Neural progenitor cell (in vitro differentiated cells): ENCODE results near the gene EYS. TPM values are rescaled to one million over a fixed set of nuclear protein-coding genes. Genes with fewer than 3 reads are reported as not detected.

Experiments used
- DNase-seq: peaks from one replicate; pipeline ENCODE4 v3.0.0-alpha.2; 2016; ENCODE audit warnings: low spot score
- H2AFZ ChIP-seq: fragments of 200-600 bp; sonication (generic); replicated peaks from 2 replicates; pipeline ENCODE4 v1.6.1; 2016; ENCODE audit warnings: antibody characterized with exemption
- H3F3A ChIP-seq: fragments of 200-600 bp; sonication (generic); 2 replicates; pipeline ENCODE4 v1.6.1; 2016; ENCODE audit warnings: antibody characterized with exemption, low read depth
- H3K27ac ChIP-seq: fragments of 200-600 bp; sonication (generic); 2 replicates; pipeline ENCODE4 v1.5.1; 2016; ENCODE audit warnings: mild to moderate bottlenecking
- H3K27me3 ChIP-seq: fragments of 200-600 bp; sonication (generic); 2 replicates; pipeline ENCODE4 v1.6.1; 2016; ENCODE audit warnings: mild to moderate bottlenecking, moderate library complexity
- H3K36me3 ChIP-seq: fragments of 200-600 bp; sonication (generic); 2 replicates; pipeline ENCODE4 v1.5.1; 2016
- H3K4me1 ChIP-seq: fragments of 200-600 bp; sonication (generic); 2 replicates; pipeline ENCODE4 v1.6.1; 2016; ENCODE audit warnings: mixed run types
- H3K4me2 ChIP-seq: fragments of 200-600 bp; sonication (generic); 2 replicates; pipeline ENCODE4 v1.6.1; 2016
- H3K4me3 ChIP-seq: fragments of 200-600 bp; sonication (generic); 2 replicates; pipeline ENCODE4 v1.5.1; 2016
- H3K79me2 ChIP-seq: fragments of 200-600 bp; sonication (generic); 2 replicates; pipeline ENCODE4 v1.6.1; 2016; ENCODE audit warnings: low read depth
- H3K9ac ChIP-seq: fragments of 200-600 bp; sonication (generic); 2 replicates; pipeline ENCODE4 v1.6.1; 2016
- H3K9me3 ChIP-seq: fragments of 200-600 bp; sonication (generic); 2 replicates; pipeline ENCODE4 v1.5.1; 2016; ENCODE audit warnings: low read depth
- H4K20me1 ChIP-seq: fragments of 200-600 bp; sonication (generic); 2 replicates; pipeline ENCODE4 v1.6.1; 2016; ENCODE audit warnings: low read depth
- H3K27ac Mint-ChIP-seq: 3 replicates; pipeline ENCODE4 v1.8.0; 2021; ENCODE audit warnings: mixed read lengths
- H3K27me3 Mint-ChIP-seq: 2 replicates; pipeline ENCODE4 v1.8.0; 2022; ENCODE audit warnings: low read depth, mild to moderate bottlenecking, inconsistent platforms, moderate library complexity, mixed read lengths; ENCODE audit not compliant: insufficient read depth
- H3K36me3 Mint-ChIP-seq: 3 replicates; pipeline ENCODE4 v1.8.0; 2021; ENCODE audit warnings: mixed read lengths
- H3K4me1 Mint-ChIP-seq: 3 replicates; pipeline ENCODE4 v1.8.0; 2021; ENCODE audit warnings: mixed read lengths
- H3K4me3 Mint-ChIP-seq: 3 replicates; pipeline ENCODE4 v1.8.0; 2021; ENCODE audit warnings: mild to moderate bottlenecking, moderate library complexity, mixed read lengths
- H3K9me3 Mint-ChIP-seq: 3 replicates; pipeline ENCODE4 v1.8.0; 2020; ENCODE audit warnings: mixed read lengths
- EZH2 ChIP-seq: fragments of 200-600 bp; sonication (generic); IDR thresholded peaks from 2 replicates; pipeline ENCODE4 v1.6.1; 2017; ENCODE audit warnings: antibody characterized with exemption, mild to moderate bottlenecking, moderate library complexity
- EZH2phosphoT487 ChIP-seq: fragments of 200-600 bp; sonication (generic); IDR thresholded peaks from 2 replicates; pipeline ENCODE4 v1.6.1; 2017; ENCODE audit warnings: antibody characterized with exemption
- total RNA-seq: library from RNA; depleted of rRNA; stranded (reverse); fragments of >200 nt; gene quantifications from 2 replicates; pipeline ENCODE4 v1.2.3, GENCODE V29; 2015; ENCODE audit warnings: low replicate concordance
- TF ChIP-seq, protein P1 (sequence below): fragments of 200-600 bp; sonication (generic); IDR thresholded peaks from 2 replicates; pipeline ENCODE4 v1.5.1; 2017; ENCODE audit warnings: antibody characterized with exemption, mild to moderate bottlenecking

EYS gene
- total RNA-seq, 1 donor from 2014 or later = not detected

- Mint-ChIP-seq H3K9me3 (peaks cover 18% of the 10 kb centered on the region), H3K4me3 (no peak overlapping the region), H3K4me1 (no peaks in the 10 kb centered on the region), H3K27me3 (no peaks in the 10 kb centered on the region), H3K36me3 (no peaks in the 10 kb centered on the region), H3K27ac (no peak overlapping the region)
- Histone ChIP-seq H3K36me3 (no peaks in the 10 kb centered on the region), H3K4me2 (no peak overlapping the region), H3K27me3 (no peaks in the 10 kb centered on the region), H3K27ac (no peak overlapping the region), H3K4me1 (no peaks in the 10 kb centered on the region), H3K9me3 (no peaks in the 10 kb centered on the region), H3F3A (no peaks in the 10 kb centered on the region), H3K9ac (no peak overlapping the region), H4K20me1 (no peaks in the 10 kb centered on the region), H3K79me2 (no peaks in the 10 kb centered on the region), H3K4me3 (no peak overlapping the region), H2AFZ (no peak overlapping the region)
- no peak for DNase-seq
- no peak for TF ChIP-seq EZH2phosphoT487
Measured at GRCh38 chr6:64000818-64001491, 1706.1 kb downstream of the EYS start.

GRCh38 chr6:63999613-64000012 is 1707.4 kb downstream of the EYS start:
- Histone ChIP-seq H3K4me3 (no peak overlapping the region), H3K4me2 (no peak overlapping the region), H3K36me3 (no peaks in the 10 kb centered on the region), H3K9me3 (no peaks in the 10 kb centered on the region), H3K27ac (no peak overlapping the region), H3K4me1 (no peaks in the 10 kb centered on the region), H3K9ac (no peak overlapping the region), H3F3A (no peaks in the 10 kb centered on the region), H3K27me3 (no peaks in the 10 kb centered on the region), H3K79me2 (no peaks in the 10 kb centered on the region), H4K20me1 (no peaks in the 10 kb centered on the region), H2AFZ (peak overlapping the region; percentile 14)
- TF ChIP-seq, protein P1, sequence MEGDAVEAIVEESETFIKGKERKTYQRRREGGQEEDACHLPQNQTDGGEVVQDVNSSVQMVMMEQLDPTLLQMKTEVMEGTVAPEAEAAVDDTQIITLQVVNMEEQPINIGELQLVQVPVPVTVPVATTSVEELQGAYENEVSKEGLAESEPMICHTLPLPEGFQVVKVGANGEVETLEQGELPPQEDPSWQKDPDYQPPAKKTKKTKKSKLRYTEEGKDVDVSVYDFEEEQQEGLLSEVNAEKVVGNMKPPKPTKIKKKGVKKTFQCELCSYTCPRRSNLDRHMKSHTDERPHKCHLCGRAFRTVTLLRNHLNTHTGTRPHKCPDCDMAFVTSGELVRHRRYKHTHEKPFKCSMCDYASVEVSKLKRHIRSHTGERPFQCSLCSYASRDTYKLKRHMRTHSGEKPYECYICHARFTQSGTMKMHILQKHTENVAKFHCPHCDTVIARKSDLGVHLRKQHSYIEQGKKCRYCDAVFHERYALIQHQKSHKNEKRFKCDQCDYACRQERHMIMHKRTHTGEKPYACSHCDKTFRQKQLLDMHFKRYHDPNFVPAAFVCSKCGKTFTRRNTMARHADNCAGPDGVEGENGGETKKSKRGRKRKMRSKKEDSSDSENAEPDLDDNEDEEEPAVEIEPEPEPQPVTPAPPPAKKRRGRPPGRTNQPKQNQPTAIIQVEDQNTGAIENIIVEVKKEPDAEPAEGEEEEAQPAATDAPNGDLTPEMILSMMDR = no peak
- TF ChIP-seq EZH2phosphoT487 (no peak), EZH2 (no peak)
- no peaks in the 10 kb centered on the region for H3K27me3 Mint-ChIP-seq
- H3K27ac Mint-ChIP-seq = no peak overlapping the region
- H3K4me1 Mint-ChIP-seq = no peaks in the 10 kb centered on the region
- DNase-seq = no peak
- H3K4me3 Mint-ChIP-seq = no peak overlapping the region
- H3K9me3 Mint-ChIP-seq = peaks cover 8% of the 10 kb centered on the region
- H3K36me3 Mint-ChIP-seq = no peaks in the 10 kb centered on the region

GRCh38 chr6:63998991-63999390 is 1708.0 kb downstream of the EYS start:
- Histone ChIP-seq H3K4me3 (no peak overlapping the region), H3K79me2 (no peaks in the 10 kb centered on the region), H3K4me2 (no peak overlapping the region), H3F3A (no peaks in the 10 kb centered on the region), H2AFZ (peak overlapping the region; percentile 14), H3K4me1 (no peaks in the 10 kb centered on the region), H3K9me3 (no peaks in the 10 kb centered on the region), H4K20me1 (no peaks in the 10 kb centered on the region), H3K27me3 (no peaks in the 10 kb centered on the region), H3K36me3 (no peaks in the 10 kb centered on the region), H3K27ac (no peak overlapping the region), H3K9ac (no peak overlapping the region)
- no peak for DNase-seq
- Mint-ChIP-seq H3K4me3 (no peak overlapping the region), H3K4me1 (no peaks in the 10 kb centered on the region), H3K36me3 (no peaks in the 10 kb centered on the region), H3K27me3 (no peaks in the 10 kb centered on the region), H3K27ac (no peak overlapping the region), H3K9me3 (peaks cover 5% of the 10 kb centered on the region)
- TF ChIP-seq, protein P1 = no peak
- TF ChIP-seq EZH2 (no peak), EZH2phosphoT487 (no peak)

GRCh38 chr6:63997734-63998133 is 1709.3 kb downstream of the EYS start:
- Histone ChIP-seq H3K27me3 (no peaks in the 10 kb centered on the region), H4K20me1 (no peaks in the 10 kb centered on the region), H3K79me2 (no peaks in the 10 kb centered on the region), H3K4me3 (no peak overlapping the region), H3K27ac (no peak overlapping the region), H3K9me3 (no peaks in the 10 kb centered on the region), H3F3A (no peaks in the 10 kb centered on the region), H3K9ac (no peak overlapping the region), H3K4me1 (no peaks in the 10 kb centered on the region), H3K4me2 (no peak overlapping the region), H3K36me3 (no peaks in the 10 kb centered on the region), H2AFZ (no peak overlapping the region)
- Mint-ChIP-seq H3K4me1 (no peaks in the 10 kb centered on the region), H3K9me3 (peaks cover 2% of the 10 kb centered on the region), H3K27ac (no peak overlapping the region), H3K36me3 (no peaks in the 10 kb centered on the region), H3K27me3 (no peaks in the 10 kb centered on the region), H3K4me3 (no peak overlapping the region)
- DNase-seq = no peak
- TF ChIP-seq EZH2phosphoT487 (no peak), EZH2 (no peak)
- TF ChIP-seq, protein P1 = no peak
